Activated CD8-positive, alpha-beta T cell treated with anti-CD3 and anti-CD28 coated beads for 36 hours (primary cell): ENCODE measurements around the gene ARHGEF19. TPM values are rescaled to one million over a fixed set of nuclear protein-coding genes. Genes with fewer than 3 reads are reported as not detected.
A peak's percentile ranks its signal among the peaks of the same experiment; 100 is the strongest.

Source experiments
- ATAC-seq: fragments of 200-7000 bp; cut with Tn5 transposase; one replicate; pipeline ENCODE4 v1.10.0; 2021; ENCODE audit warnings: mild to moderate bottlenecking, moderate library complexity
- CTCF ChIA-PET: fragments of 350-600 bp; sonication (Branson Sonifier 250); formaldehyde crosslinking; loops from one replicate; lab custom pipeline; 2021; ENCODE audit warnings: antibody characterized with exemption; lab: Charles Lee
- POLR2A ChIA-PET: fragments of 350-600 bp; sonication (Branson Sonifier 250); formaldehyde crosslinking; loops from one replicate; lab custom pipeline; 2021; ENCODE audit warnings: antibody characterized with exemption; lab: Charles Lee
- DNase-seq: peaks from one replicate; pipeline ENCODE4 v3.0.0-alpha.2; 2020
- H3K27ac Mint-ChIP-seq: one replicate; pipeline ENCODE4 v1.8.0; 2021; ENCODE audit warnings: mild to moderate bottlenecking, mixed read lengths
- H3K27me3 Mint-ChIP-seq: one replicate; pipeline ENCODE4 v1.8.0; 2021; ENCODE audit warnings: mixed read lengths
- H3K36me3 Mint-ChIP-seq: one replicate; pipeline ENCODE4 v1.8.0; 2021; ENCODE audit warnings: low read depth, mixed read lengths
- H3K4me1 Mint-ChIP-seq: one replicate; pipeline ENCODE4 v1.8.0; 2021; ENCODE audit warnings: low read depth, mixed read lengths
- H3K4me3 Mint-ChIP-seq: one replicate; pipeline ENCODE4 v1.8.0; 2021; ENCODE audit warnings: mild to moderate bottlenecking, moderate library complexity, mixed read lengths
- H3K9me3 Mint-ChIP-seq: one replicate; pipeline ENCODE4 v1.8.0; 2021; ENCODE audit warnings: mixed read lengths
- intact Hi-C: fragments of 100-400 bp; cut with micrococcal nuclease; formaldehyde crosslinking; loops from one replicate; pipeline ENCODE4 v1.10.0; 2022
- total RNA-seq, 2 experiments: library from RNA; stranded (reverse); gene quantifications; one replicate each; pipeline ENCODE4 v1.2.3, GENCODE V29; 2021
- TF ChIP-seq, protein P1 (sequence below): fragments of 200-600 bp; IDR thresholded peaks from one replicate; pipeline ENCODE4 v1.8.0; 2022; ENCODE audit warnings: antibody characterized with exemption, mild to moderate bottlenecking

Gene ARHGEF19
- total RNA-seq, 2 experiments from 2014 or later, result 5.7 to 7.4 TPM

GRCh38 chr1:16202281-16203210, 9.9 kb downstream of the ARHGEF19 start:
- Mint-ChIP-seq H3K9me3 (no peaks in the 10 kb centered on the region), H3K4me1 (peaks cover 10% of the 10 kb centered on the region), H3K27ac (no peak overlapping the region), H3K4me3 (no peak overlapping the region), H3K27me3 (no peaks in the 10 kb centered on the region), H3K36me3 (peaks cover 4% of the 10 kb centered on the region)
- TF ChIP-seq, protein P1, sequence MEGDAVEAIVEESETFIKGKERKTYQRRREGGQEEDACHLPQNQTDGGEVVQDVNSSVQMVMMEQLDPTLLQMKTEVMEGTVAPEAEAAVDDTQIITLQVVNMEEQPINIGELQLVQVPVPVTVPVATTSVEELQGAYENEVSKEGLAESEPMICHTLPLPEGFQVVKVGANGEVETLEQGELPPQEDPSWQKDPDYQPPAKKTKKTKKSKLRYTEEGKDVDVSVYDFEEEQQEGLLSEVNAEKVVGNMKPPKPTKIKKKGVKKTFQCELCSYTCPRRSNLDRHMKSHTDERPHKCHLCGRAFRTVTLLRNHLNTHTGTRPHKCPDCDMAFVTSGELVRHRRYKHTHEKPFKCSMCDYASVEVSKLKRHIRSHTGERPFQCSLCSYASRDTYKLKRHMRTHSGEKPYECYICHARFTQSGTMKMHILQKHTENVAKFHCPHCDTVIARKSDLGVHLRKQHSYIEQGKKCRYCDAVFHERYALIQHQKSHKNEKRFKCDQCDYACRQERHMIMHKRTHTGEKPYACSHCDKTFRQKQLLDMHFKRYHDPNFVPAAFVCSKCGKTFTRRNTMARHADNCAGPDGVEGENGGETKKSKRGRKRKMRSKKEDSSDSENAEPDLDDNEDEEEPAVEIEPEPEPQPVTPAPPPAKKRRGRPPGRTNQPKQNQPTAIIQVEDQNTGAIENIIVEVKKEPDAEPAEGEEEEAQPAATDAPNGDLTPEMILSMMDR, result no peak
- POLR2A ChIA-PET, result interaction anchor here (0.7 kb wide), 1 partner anchor 15 kb away, joined by 3 read pairs; no protein-coding TSS in a partner anchor
- intact Hi-C loops, result no loop called here
- ATAC-seq (no peak), DNase-seq (no peak)
- CTCF ChIA-PET, result interaction anchor here (1.7 to 2.1 kb wide), 2 partner anchors 120 to 122 kb away, joined by 4 to 6 read pairs; no protein-coding TSS in a partner anchor

DNA sequence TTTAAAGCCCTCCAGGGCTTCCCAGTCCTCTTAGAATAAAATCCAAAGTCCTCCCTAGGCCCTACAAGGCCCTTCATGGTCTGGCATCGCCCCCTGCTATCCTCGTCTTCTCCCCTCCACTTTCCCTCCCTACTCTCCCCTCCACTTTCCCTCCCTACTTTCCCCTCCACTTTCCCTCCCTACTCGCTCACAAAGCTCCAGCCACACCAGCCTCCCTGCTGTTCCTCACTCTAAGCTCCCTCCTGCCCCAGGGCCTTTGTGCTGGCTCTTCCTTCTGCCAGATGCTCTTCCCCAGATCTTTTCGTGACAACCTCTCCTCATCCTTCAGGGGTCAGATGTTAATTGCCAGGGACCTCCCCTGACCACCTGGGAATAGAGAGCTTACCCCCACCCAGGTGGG, 12.8 kb downstream of the ARHGEF19 start:
- ATAC-seq (no peak), DNase-seq (no peak)
- intact Hi-C loops, result no loop called here
- H3K27me3 Mint-ChIP-seq, result no peaks in the 10 kb centered on the region
- H3K9me3 Mint-ChIP-seq, result no peaks in the 10 kb centered on the region
- POLR2A ChIA-PET, result no interaction called here
- H3K27ac Mint-ChIP-seq, result peak overlapping the region; percentile 5
- peaks cover 4% of the 10 kb centered on the region for H3K36me3 Mint-ChIP-seq
- TF ChIP-seq, protein P1, result no peak
- CTCF ChIA-PET, result interaction anchor here (0.9 to 1.4 kb wide), 3 partner anchors 11 to 120 kb away, joined by 3 to 5 read pairs (median 4); partner anchors contain the start of gene CPLANE2
- peaks cover 6% of the 10 kb centered on the region for H3K4me1 Mint-ChIP-seq
- no peak overlapping the region for H3K4me3 Mint-ChIP-seq

- Mint-ChIP-seq H3K36me3 (peaks cover 3% of the 10 kb centered on the region), H3K9me3 (no peaks in the 10 kb centered on the region), H3K4me1 (peaks cover 6% of the 10 kb centered on the region), H3K27ac (no peak overlapping the region), H3K4me3 (no peak overlapping the region), H3K27me3 (no peaks in the 10 kb centered on the region)
- CTCF ChIA-PET, result interaction anchor here (0.9 to 1.4 kb wide), 3 partner anchors 10 to 116 kb away, joined by 3 to 5 read pairs (median 4); partner anchors contain the start of gene CPLANE2
- DNase-seq (no peak), ATAC-seq (peak; percentile 56)
- intact Hi-C loops, result no loop called here
- TF ChIP-seq, protein P1, result no peak
- POLR2A ChIA-PET, result no interaction called here
Measured at GRCh38 chr1:16199157-16199501, 13.3 kb downstream of the ARHGEF19 start.

GRCh38 chr1:16198444-16199156, 13.9 kb downstream of the ARHGEF19 start:
- TF ChIP-seq, protein P1, result no peak
- Mint-ChIP-seq H3K4me1 (peaks cover 6% of the 10 kb centered on the region), H3K9me3 (no peaks in the 10 kb centered on the region), H3K27ac (peak overlapping the region; percentile 0), H3K36me3 (peaks cover 2% of the 10 kb centered on the region), H3K27me3 (no peaks in the 10 kb centered on the region), H3K4me3 (no peak overlapping the region)
- ATAC-seq (peak; percentile 39), DNase-seq (no peak)
- CTCF ChIA-PET, result interaction anchor here (0.9 to 1.4 kb wide), 2 partner anchors 38 to 116 kb away, joined by 3 to 4 read pairs; partner anchors contain the start of gene CPLANE2
- intact Hi-C loops, result no loop called here
- POLR2A ChIA-PET, result no interaction called here
